ENCODE data around the gene ADGRL1. TPM values are rescaled to one million over a fixed set of nuclear protein-coding genes. Genes with fewer than 3 reads are reported as not detected.

The ADGRL1 gene
- total and polyA plus RNA-seq, 10 of the 15 experiments (the other 5 are each of a cell fraction or from before 2014, with no cell fraction given): 0.05 to 4.8 (median 0.71) TPM

GRCh38 chr19:14164082-14164481 is 41.9 kb downstream of the ADGRL1 start:
- in situ Hi-C loops (cut with MboI): no loop called here
- ATAC-seq (no peak), FAIRE-seq (no peak), DNase-seq (ENCODE audit: low read depth, low spot score) (no peak)
- no peak overlapping the region for H3K4me3 ChIP-seq
- H3K9ac ChIP-seq (ENCODE audit: control insufficient read depth, insufficient read depth, low read length): no peak overlapping the region
- no peaks in the 10 kb centered on the region for H3K27me3 ChIP-seq (replicated peaks in 1 of 2; ENCODE audit: control insufficient read depth in 2 of 2, insufficient read depth in 2 of 2, low read length in 1 of 2)
- no peaks in the 10 kb centered on the region for H3K36me3 ChIP-seq (ENCODE audit: control insufficient read depth in 2 of 2, insufficient read depth in 2 of 2, low read length in 1 of 2)
- ChIA-PET RAD21 (ENCODE audit: unreplicated experiment) (no interaction called here), CTCF (no interaction called here), POLR2A (no interaction called here), SMC1A (ENCODE audit: uncharacterized antibody, unreplicated experiment) (no interaction called here)
- H2AFZ ChIP-seq (ENCODE audit: control insufficient read depth, low read depth, low read length): no peak overlapping the region
- intact Hi-C loops (cut with micrococcal nuclease; ENCODE audit: unreplicated experiment): no loop called here
- no peak overlapping the region for H3K27ac ChIP-seq (ENCODE audit: control insufficient read depth, insufficient read depth)
- no peaks in the 10 kb centered on the region for H3K4me1 ChIP-seq (ENCODE audit: control insufficient read depth, insufficient read depth, low read length)
- H4K20me1 ChIP-seq (ENCODE audit: control insufficient read depth, insufficient read depth): no peaks in the 10 kb centered on the region; the same call in 1 of the 2 replicates
- WGBS (ENCODE audit: insufficient coverage, insufficient replicate concordance, low lambda C conversion rate, missing lambda C conversion rate): 61% methylated on average over 11 of the region's 11 CpGs
- BruUV-seq (replicated peaks): no TSS peak
- H3K9me3 ChIP-seq (replicated peaks; ENCODE audit: control insufficient read depth, insufficient read depth, low read length): no peaks in the 10 kb centered on the region
- H3K79me2 ChIP-seq (ENCODE audit: control insufficient read depth, insufficient read depth, low read length): no peaks in the 10 kb centered on the region
- H3K4me2 ChIP-seq (ENCODE audit: control insufficient read depth, insufficient read depth): no peak overlapping the region
- TF ChIP-seq E2F4 (IDR thresholded peaks at IDR 0.05; ENCODE audit: low read depth, low read length) (no peak), ZNF24 (IDR thresholded peaks at IDR 0.05) (no peak), TCF7 (IDR thresholded peaks at IDR 0.05; ENCODE audit: borderline replicate concordance) (no peak), HDGF (IDR thresholded peaks at IDR 0.05) (no peak), ZNF217 (IDR thresholded peaks at IDR 0.05) (no peak), MLLT1 (IDR thresholded peaks at IDR 0.05) (no peak), PKNOX1 (IDR thresholded peaks at IDR 0.05) (no peak), ZNF687 (IDR thresholded peaks at IDR 0.05) (no peak), TCF12 (IDR thresholded peaks at IDR 0.05; ENCODE audit: low read depth, low read length) (no peak), ELK1 (IDR thresholded peaks at IDR 0.05; ENCODE audit: low read depth, low read length) (no peak), NRF1 (conservative IDR thresholded peaks at IDR 0.05; ENCODE audit: low read depth, low read length) (no peak), STAT3 (IDR thresholded peaks at IDR 0.05; ENCODE audit: low read depth, low read length) (no peak), ZNF384 (IDR thresholded peaks at IDR 0.05; ENCODE audit: borderline replicate concordance, low read depth, low read length) (no peak), HSF1 (IDR thresholded peaks at IDR 0.05; ENCODE audit: low read depth, low read length) (no peak), EGR1 (IDR thresholded peaks at IDR 0.05; ENCODE audit: borderline replicate concordance in 1 of 2, low read depth in 2 of 2, low read length in 2 of 2) (no peak)

Data from GM12878 (cell line).